HCT116 (cell line): ENCODE data around the gene PDE4B.

Experiments used
- EZH2 ChIP-seq: fragments of 200-600 bp; sonication (generic); IDR thresholded peaks from 2 replicates; pipeline ENCODE4 v1.6.1; 2017; ENCODE audit warnings: antibody characterized with exemption, mixed run types
- EZH2phosphoT487 ChIP-seq: fragments of 200-600 bp; IDR thresholded peaks from 2 replicates; pipeline ENCODE4 v1.6.1; 2018; ENCODE audit warnings: antibody characterized with exemption, borderline replicate concordance
- JUND ChIP-seq: IDR thresholded peaks from 2 replicates; pipeline ENCODE4 v1.6.1; 2012
- POLR2A ChIP-seq: IDR thresholded peaks from 2 replicates; pipeline ENCODE4 v1.7.0; 2011; ENCODE audit warnings: borderline replicate concordance; ENCODE audit not compliant: insufficient read depth, insufficient read length; ENCODE audit errors: extremely low read depth
- POLR2AphosphoS5 ChIP-seq: IDR thresholded peaks from 2 replicates; pipeline ENCODE4 v1.6.1; 2011; ENCODE audit warnings: mild to moderate bottlenecking, low read depth, low read length, moderate library complexity
- RAD21 ChIP-seq: IDR thresholded peaks from 2 replicates; pipeline ENCODE4 v1.6.1; 2012; ENCODE audit warnings: low read depth, mild to moderate bottlenecking
- YY1 ChIP-seq: IDR thresholded peaks from 2 replicates; pipeline ENCODE4 v1.6.1; 2011; ENCODE audit warnings: low read length, low read depth, moderate library complexity, mild to moderate bottlenecking; ENCODE audit not compliant: insufficient replicate concordance; ENCODE audit errors: extremely low read depth
- ZFX ChIP-seq: fragments of 450-650 bp; IDR thresholded peaks from 2 replicates; pipeline ENCODE4 v1.6.1; 2017
- TF ChIP-seq, protein P1 (sequence below), 3 experiments: fragments of 200-600 bp in 1 of 3; sonication (generic) in 1 of 3; IDR thresholded peaks in 2 of 3; conservative IDR thresholded peaks in 1 of 3; 2 replicates each; pipeline ENCODE4 v1.5.1; 2012 to 2017; ENCODE audit warnings: low read depth in 2 of 3, low read length in 2 of 3, antibody characterized with exemption in 1 of 3, borderline replicate concordance in 1 of 3, control low read depth in 1 of 3, mild to moderate bottlenecking in 1 of 3, mixed read lengths in 1 of 3, mixed run types in 1 of 3, moderate library complexity in 1 of 3; ENCODE audit not compliant: insufficient read depth in 1 of 3
- TF ChIP-seq, protein P2 (sequence below): IDR thresholded peaks from 2 replicates; pipeline ENCODE4 v1.6.1; 2012; ENCODE audit warnings: low read depth
- TF ChIP-seq, protein P3 (sequence below): IDR thresholded peaks from 2 replicates; pipeline ENCODE4 v1.6.1; 2012
- TF ChIP-seq, protein P4 (sequence below): IDR thresholded peaks from 2 replicates; pipeline ENCODE4 v1.6.1; 2011; ENCODE audit warnings: mild to moderate bottlenecking, low read length, moderate library complexity; ENCODE audit not compliant: insufficient replicate concordance; ENCODE audit errors: extremely low read depth

DNA sequence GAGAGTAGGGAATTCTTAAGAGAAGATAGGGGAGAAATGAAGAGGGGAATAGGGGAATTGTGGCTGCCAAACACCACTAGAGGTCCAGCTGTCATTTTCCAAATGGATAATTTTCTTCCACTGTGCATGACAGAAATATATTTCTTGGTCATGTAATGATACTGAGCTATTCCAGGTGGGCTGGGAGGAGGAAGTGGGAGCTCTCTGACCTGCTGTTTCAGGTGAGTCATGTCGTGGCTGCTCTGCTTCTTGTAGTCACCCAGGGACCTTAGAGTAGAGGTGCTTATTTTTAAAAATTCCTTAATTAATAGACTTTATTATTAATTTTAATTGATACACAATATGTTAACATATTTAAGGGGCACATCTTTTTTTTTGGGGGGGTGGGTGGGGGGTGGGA, 11.9 kb downstream of the PDE4B start:
- TF ChIP-seq, protein P1, sequence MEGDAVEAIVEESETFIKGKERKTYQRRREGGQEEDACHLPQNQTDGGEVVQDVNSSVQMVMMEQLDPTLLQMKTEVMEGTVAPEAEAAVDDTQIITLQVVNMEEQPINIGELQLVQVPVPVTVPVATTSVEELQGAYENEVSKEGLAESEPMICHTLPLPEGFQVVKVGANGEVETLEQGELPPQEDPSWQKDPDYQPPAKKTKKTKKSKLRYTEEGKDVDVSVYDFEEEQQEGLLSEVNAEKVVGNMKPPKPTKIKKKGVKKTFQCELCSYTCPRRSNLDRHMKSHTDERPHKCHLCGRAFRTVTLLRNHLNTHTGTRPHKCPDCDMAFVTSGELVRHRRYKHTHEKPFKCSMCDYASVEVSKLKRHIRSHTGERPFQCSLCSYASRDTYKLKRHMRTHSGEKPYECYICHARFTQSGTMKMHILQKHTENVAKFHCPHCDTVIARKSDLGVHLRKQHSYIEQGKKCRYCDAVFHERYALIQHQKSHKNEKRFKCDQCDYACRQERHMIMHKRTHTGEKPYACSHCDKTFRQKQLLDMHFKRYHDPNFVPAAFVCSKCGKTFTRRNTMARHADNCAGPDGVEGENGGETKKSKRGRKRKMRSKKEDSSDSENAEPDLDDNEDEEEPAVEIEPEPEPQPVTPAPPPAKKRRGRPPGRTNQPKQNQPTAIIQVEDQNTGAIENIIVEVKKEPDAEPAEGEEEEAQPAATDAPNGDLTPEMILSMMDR (IDR thresholded peaks at IDR 0.05 in 2 of 3, conservative IDR thresholded peaks at IDR 0.05 in 1 of 3; ENCODE audit: borderline replicate concordance in 1 of 3, insufficient read depth in 1 of 3, low read depth in 2 of 3, low read length in 2 of 3): no peak
- no peak for TF ChIP-seq POLR2A
- TF ChIP-seq JUND: no peak
- no peak for TF ChIP-seq RAD21
- TF ChIP-seq, protein P2, sequence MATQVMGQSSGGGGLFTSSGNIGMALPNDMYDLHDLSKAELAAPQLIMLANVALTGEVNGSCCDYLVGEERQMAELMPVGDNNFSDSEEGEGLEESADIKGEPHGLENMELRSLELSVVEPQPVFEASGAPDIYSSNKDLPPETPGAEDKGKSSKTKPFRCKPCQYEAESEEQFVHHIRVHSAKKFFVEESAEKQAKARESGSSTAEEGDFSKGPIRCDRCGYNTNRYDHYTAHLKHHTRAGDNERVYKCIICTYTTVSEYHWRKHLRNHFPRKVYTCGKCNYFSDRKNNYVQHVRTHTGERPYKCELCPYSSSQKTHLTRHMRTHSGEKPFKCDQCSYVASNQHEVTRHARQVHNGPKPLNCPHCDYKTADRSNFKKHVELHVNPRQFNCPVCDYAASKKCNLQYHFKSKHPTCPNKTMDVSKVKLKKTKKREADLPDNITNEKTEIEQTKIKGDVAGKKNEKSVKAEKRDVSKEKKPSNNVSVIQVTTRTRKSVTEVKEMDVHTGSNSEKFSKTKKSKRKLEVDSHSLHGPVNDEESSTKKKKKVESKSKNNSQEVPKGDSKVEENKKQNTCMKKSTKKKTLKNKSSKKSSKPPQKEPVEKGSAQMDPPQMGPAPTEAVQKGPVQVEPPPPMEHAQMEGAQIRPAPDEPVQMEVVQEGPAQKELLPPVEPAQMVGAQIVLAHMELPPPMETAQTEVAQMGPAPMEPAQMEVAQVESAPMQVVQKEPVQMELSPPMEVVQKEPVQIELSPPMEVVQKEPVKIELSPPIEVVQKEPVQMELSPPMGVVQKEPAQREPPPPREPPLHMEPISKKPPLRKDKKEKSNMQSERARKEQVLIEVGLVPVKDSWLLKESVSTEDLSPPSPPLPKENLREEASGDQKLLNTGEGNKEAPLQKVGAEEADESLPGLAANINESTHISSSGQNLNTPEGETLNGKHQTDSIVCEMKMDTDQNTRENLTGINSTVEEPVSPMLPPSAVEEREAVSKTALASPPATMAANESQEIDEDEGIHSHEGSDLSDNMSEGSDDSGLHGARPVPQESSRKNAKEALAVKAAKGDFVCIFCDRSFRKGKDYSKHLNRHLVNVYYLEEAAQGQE: no peak
- no peak for TF ChIP-seq EZH2phosphoT487
- no peak for TF ChIP-seq EZH2
- TF ChIP-seq, protein P3, sequence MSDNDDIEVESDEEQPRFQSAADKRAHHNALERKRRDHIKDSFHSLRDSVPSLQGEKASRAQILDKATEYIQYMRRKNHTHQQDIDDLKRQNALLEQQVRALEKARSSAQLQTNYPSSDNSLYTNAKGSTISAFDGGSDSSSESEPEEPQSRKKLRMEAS: no peak
- TF ChIP-seq POLR2AphosphoS5: no peak
- no peak for TF ChIP-seq YY1
- no peak for TF ChIP-seq ZFX
- TF ChIP-seq, protein P4, sequence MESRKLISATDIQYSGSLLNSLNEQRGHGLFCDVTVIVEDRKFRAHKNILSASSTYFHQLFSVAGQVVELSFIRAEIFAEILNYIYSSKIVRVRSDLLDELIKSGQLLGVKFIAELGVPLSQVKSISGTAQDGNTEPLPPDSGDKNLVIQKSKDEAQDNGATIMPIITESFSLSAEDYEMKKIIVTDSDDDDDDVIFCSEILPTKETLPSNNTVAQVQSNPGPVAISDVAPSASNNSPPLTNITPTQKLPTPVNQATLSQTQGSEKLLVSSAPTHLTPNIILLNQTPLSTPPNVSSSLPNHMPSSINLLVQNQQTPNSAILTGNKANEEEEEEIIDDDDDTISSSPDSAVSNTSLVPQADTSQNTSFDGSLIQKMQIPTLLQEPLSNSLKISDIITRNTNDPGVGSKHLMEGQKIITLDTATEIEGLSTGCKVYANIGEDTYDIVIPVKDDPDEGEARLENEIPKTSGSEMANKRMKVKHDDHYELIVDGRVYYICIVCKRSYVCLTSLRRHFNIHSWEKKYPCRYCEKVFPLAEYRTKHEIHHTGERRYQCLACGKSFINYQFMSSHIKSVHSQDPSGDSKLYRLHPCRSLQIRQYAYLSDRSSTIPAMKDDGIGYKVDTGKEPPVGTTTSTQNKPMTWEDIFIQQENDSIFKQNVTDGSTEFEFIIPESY: no peak
